HAP-1 (cell line): ENCODE results near the gene EPHA2.

Experiments used
- DNase-seq, 2 experiments: peaks; one replicate each; pipeline ENCODE4 v3.0.0-alpha.2; 2016 to 2020; ENCODE audit warnings: low spot score in 2 of 2
- H3K27me3 ChIP-seq: fragments of 250-450 bp; sonication (Bioruptor Pico); 2 replicates; pipeline ENCODE4 v1.5.1; 2020; ENCODE audit warnings: low read depth, mild to moderate bottlenecking, moderate library complexity
- H3K36me3 ChIP-seq: fragments of 250-450 bp; sonication (Bioruptor Pico); replicated peaks from 2 replicates; pipeline ENCODE4 v1.5.1; 2020; ENCODE audit warnings: mild to moderate bottlenecking
- H3K4me1 ChIP-seq: fragments of 250-450 bp; sonication (Bioruptor Pico); 2 replicates; pipeline ENCODE4 v1.5.1; 2020; ENCODE audit warnings: mild to moderate bottlenecking
- H3K4me3 ChIP-seq: fragments of 250-450 bp; sonication (Bioruptor Pico); 2 replicates; pipeline ENCODE4 v1.5.1; 2020; ENCODE audit warnings: mild to moderate bottlenecking, moderate library complexity
- H3K9me3 ChIP-seq: fragments of 250-450 bp; sonication (Bioruptor Pico); 2 replicates; pipeline ENCODE4 v1.5.1; 2020; ENCODE audit warnings: mild to moderate bottlenecking, moderate library complexity
- in situ Hi-C: fragments of 300-500 bp; cut with MboI; formaldehyde crosslinking; loops from 3 replicates; pipeline ENCODE4 v1.14.3; 2020; ENCODE audit warnings: low sequenced_read_pairs, inconsistent platforms, mixed read lengths

Gene EPHA2

GRCh38 chr1:16145030-16145661 lies 10.7 kb downstream of the EPHA2 start:
- no peaks in the 10 kb centered on the region for H3K4me1 ChIP-seq
- no peaks in the 10 kb centered on the region for H3K9me3 ChIP-seq
- DNase-seq, result no peak
- no peak overlapping the region for H3K4me3 ChIP-seq
- H3K27me3 ChIP-seq, result no peaks in the 10 kb centered on the region
- peaks cover 56% of the 10 kb centered on the region for H3K36me3 ChIP-seq
- in situ Hi-C loops, result no loop called here

- Histone ChIP-seq H3K9me3 (no peaks in the 10 kb centered on the region), H3K4me1 (no peaks in the 10 kb centered on the region), H3K36me3 (peaks cover 51% of the 10 kb centered on the region), H3K27me3 (no peaks in the 10 kb centered on the region), H3K4me3 (no peak overlapping the region)
- in situ Hi-C loops, result no loop called here
- DNase-seq, result no peak
Measured at GRCh38 chr1:16144325-16145029, 11.4 kb downstream of the EPHA2 start.

- no peak for DNase-seq
- H3K4me1 ChIP-seq, result no peaks in the 10 kb centered on the region
- no peak overlapping the region for H3K4me3 ChIP-seq
- peaks cover 44% of the 10 kb centered on the region for H3K36me3 ChIP-seq
- in situ Hi-C loops, result no loop called here
- no peaks in the 10 kb centered on the region for H3K27me3 ChIP-seq
- no peaks in the 10 kb centered on the region for H3K9me3 ChIP-seq
Measured at GRCh38 chr1:16143566-16144324, 12.1 kb downstream of the EPHA2 start.

- H3K4me3 ChIP-seq, result no peak overlapping the region
- in situ Hi-C loops, result no loop called here
- no peaks in the 10 kb centered on the region for H3K9me3 ChIP-seq
- no peaks in the 10 kb centered on the region for H3K27me3 ChIP-seq
- no peak for DNase-seq
- no peaks in the 10 kb centered on the region for H3K4me1 ChIP-seq
- H3K36me3 ChIP-seq, result peaks cover 40% of the 10 kb centered on the region
Measured at GRCh38 chr1:16143005-16143565, 12.8 kb downstream of the EPHA2 start.

GRCh38 chr1:16142383-16142995 lies 13.4 kb downstream of the EPHA2 start:
- H3K4me3 ChIP-seq, result no peak overlapping the region
- H3K4me1 ChIP-seq, result no peaks in the 10 kb centered on the region
- DNase-seq, result no peak
- no peaks in the 10 kb centered on the region for H3K27me3 ChIP-seq
- H3K9me3 ChIP-seq, result no peaks in the 10 kb centered on the region
- peaks cover 41% of the 10 kb centered on the region for H3K36me3 ChIP-seq
- in situ Hi-C loops, result no loop called here

GRCh38 chr1:16141573-16142336 lies 14.1 kb downstream of the EPHA2 start:
- Histone ChIP-seq H3K27me3 (no peaks in the 10 kb centered on the region), H3K36me3 (peaks cover 37% of the 10 kb centered on the region), H3K4me1 (no peaks in the 10 kb centered on the region), H3K9me3 (no peaks in the 10 kb centered on the region), H3K4me3 (no peak overlapping the region)
- DNase-seq, result no peak
- in situ Hi-C loops, result no loop called here

- Histone ChIP-seq H3K4me3 (no peak overlapping the region), H3K27me3 (no peaks in the 10 kb centered on the region), H3K9me3 (no peaks in the 10 kb centered on the region), H3K4me1 (no peaks in the 10 kb centered on the region), H3K36me3 (peaks cover 35% of the 10 kb centered on the region)
- in situ Hi-C loops, result no loop called here
- no peak for DNase-seq
Measured at GRCh38 chr1:16140068-16140596, 15.7 kb downstream of the EPHA2 start.

- H3K9me3 ChIP-seq, result no peaks in the 10 kb centered on the region
- peaks cover 38% of the 10 kb centered on the region for H3K36me3 ChIP-seq
- DNase-seq, result no peak
- no peak overlapping the region for H3K4me3 ChIP-seq
- no peaks in the 10 kb centered on the region for H3K4me1 ChIP-seq
- no peaks in the 10 kb centered on the region for H3K27me3 ChIP-seq
- in situ Hi-C loops, result no loop called here
Measured at GRCh38 chr1:16139473-16139962, 16.4 kb downstream of the EPHA2 start.

GRCh38 chr1:16138772-16139221 lies 17.1 kb downstream of the EPHA2 start:
- Histone ChIP-seq H3K4me3 (no peak overlapping the region), H3K36me3 (peaks cover 38% of the 10 kb centered on the region), H3K4me1 (no peaks in the 10 kb centered on the region), H3K9me3 (no peaks in the 10 kb centered on the region), H3K27me3 (no peaks in the 10 kb centered on the region)
- in situ Hi-C loops, result no loop called here
- no peak for DNase-seq

GRCh38 chr1:16137890-16138467 lies 17.9 kb downstream of the EPHA2 start:
- no peak for DNase-seq
- no peaks in the 10 kb centered on the region for H3K4me1 ChIP-seq
- H3K36me3 ChIP-seq, result peaks cover 41% of the 10 kb centered on the region

GRCh38 chr1:16135501-16135900 lies 20.4 kb downstream of the EPHA2 start:
- in situ Hi-C loops, result no loop called here
- H3K9me3 ChIP-seq, result no peaks in the 10 kb centered on the region
- H3K36me3 ChIP-seq, result peaks cover 58% of the 10 kb centered on the region
- no peak for DNase-seq
- no peak overlapping the region for H3K4me3 ChIP-seq
- no peaks in the 10 kb centered on the region for H3K27me3 ChIP-seq
- no peaks in the 10 kb centered on the region for H3K4me1 ChIP-seq

More at GRCh38 chr1:16137890-16138467, 17.9 kb downstream of the EPHA2 start:
- no peak overlapping the region for H3K4me3 ChIP-seq
- H3K9me3 ChIP-seq, result no peaks in the 10 kb centered on the region
- H3K27me3 ChIP-seq, result no peaks in the 10 kb centered on the region
- in situ Hi-C loops, result no loop called here

- Histone ChIP-seq H3K9me3 (no peaks in the 10 kb centered on the region), H3K27me3 (no peaks in the 10 kb centered on the region), H3K4me3 (no peak overlapping the region), H3K36me3 (peaks cover 61% of the 10 kb centered on the region), H3K4me1 (no peaks in the 10 kb centered on the region)
- in situ Hi-C loops, result no loop called here
- DNase-seq, result no peak
Measured at GRCh38 chr1:16134906-16135305, 21.0 kb downstream of the EPHA2 start.
